Natural killer cell (primary cell): ENCODE measurements around the gene CDKAL1. TPM values are rescaled to one million over a fixed set of nuclear protein-coding genes. Genes with fewer than 3 reads are reported as not detected.

Experiments used
- ATAC-seq, 3 donors: fragments of 150-1000 bp in 2 of 3; fragments of 200-7000 bp in 1 of 3; cut with Tn5 transposase; 1 replicate in 1 of 3; 2 replicates in 2 of 3; pipeline ENCODE4 v1.10.0; 2021; ENCODE audit warnings: mild to moderate bottlenecking in 2 of 3, moderate library complexity in 2 of 3
- DNase-seq, 2 donors: peaks; one replicate each; pipeline versions ENCODE4 v3.0.0 to v3.0.0-alpha.2; 2013 to 2021; ENCODE audit warnings: mixed read lengths in 1 of 2
- H3K27ac ChIP-seq: one replicate; pipeline ENCODE4 v1.5.1; 2013; ENCODE audit warnings: mild to moderate bottlenecking, low read length
- H3K27me3 ChIP-seq: one replicate; pipeline ENCODE4 v1.6.1; 2013; ENCODE audit warnings: low read length; ENCODE audit not compliant: control insufficient read depth, insufficient read depth
- H3K36me3 ChIP-seq: one replicate; pipeline ENCODE4 v1.6.1; 2013; ENCODE audit warnings: low read length; ENCODE audit not compliant: control insufficient read depth, insufficient read depth
- H3K4me1 ChIP-seq: one replicate; pipeline ENCODE4 v1.6.1; 2013; ENCODE audit warnings: low read length; ENCODE audit not compliant: control insufficient read depth, insufficient read depth
- H3K4me3 ChIP-seq: one replicate; pipeline ENCODE4 v1.5.1; 2013; ENCODE audit warnings: low read length
- H3K9me3 ChIP-seq: one replicate; pipeline ENCODE4 v1.6.1; 2013; ENCODE audit warnings: low read length; ENCODE audit not compliant: control insufficient read depth, insufficient read depth
- H3K27ac Mint-ChIP-seq, 2 donors: one replicate each; pipeline ENCODE4 v1.8.0; 2022; ENCODE audit warnings: mild to moderate bottlenecking in 2 of 2, mixed read lengths in 2 of 2, moderate library complexity in 1 of 2
- H3K27me3 Mint-ChIP-seq, 2 donors: one replicate each; pipeline ENCODE4 v1.8.0; 2022; ENCODE audit warnings: low read depth in 2 of 2, mixed read lengths in 2 of 2
- H3K36me3 Mint-ChIP-seq: one replicate; pipeline ENCODE4 v1.8.0; 2022; ENCODE audit warnings: mixed read lengths
- H3K4me1 Mint-ChIP-seq, 2 donors: one replicate each; pipeline ENCODE4 v1.8.0; 2022; ENCODE audit warnings: mixed read lengths in 2 of 2
- H3K4me3 Mint-ChIP-seq: one replicate; pipeline ENCODE4 v1.8.0; 2022; ENCODE audit warnings: mild to moderate bottlenecking, moderate library complexity, mixed read lengths
- H3K9me3 Mint-ChIP-seq, 2 donors: one replicate each; pipeline ENCODE4 v1.8.0; 2022; ENCODE audit warnings: mixed read lengths in 2 of 2
- WGBS: methylation state at CpG from one replicate; pipeline ENCODE4 v1.1.7; 2013; ENCODE audit warnings: missing lambda C conversion rate; ENCODE audit not compliant: insufficient coverage; 5-methylcytosine and 5-hydroxymethylcytosine counted together
- intact Hi-C: fragments of 100-400 bp; cut with micrococcal nuclease; formaldehyde crosslinking; loops from one replicate; pipeline ENCODE4 v1.14.2; 2022
- total RNA-seq, 4 donors: library from RNA; stranded (reverse); fragments of 120-200 nt in 1 of 4; gene quantifications; one replicate each; pipeline versions ENCODE4 v1.2.3 to v1.2.4, GENCODE V29; 2013 to 2022
- TF ChIP-seq, protein P1 (sequence below): fragments of 200-600 bp; IDR thresholded peaks from one replicate; pipeline ENCODE4 v1.8.0; 2022; ENCODE audit warnings: antibody characterized with exemption

CDKAL1 gene
- total RNA-seq, 3 donors from 2014 or later (not counting 1 experiment from before 2014, with no cell fraction given), result 26.0 to 32.8 (median 28.9) TPM

GRCh38 chr6:21188505-21189223 is 654.4 kb downstream of the CDKAL1 start:
- TF ChIP-seq, protein P1, sequence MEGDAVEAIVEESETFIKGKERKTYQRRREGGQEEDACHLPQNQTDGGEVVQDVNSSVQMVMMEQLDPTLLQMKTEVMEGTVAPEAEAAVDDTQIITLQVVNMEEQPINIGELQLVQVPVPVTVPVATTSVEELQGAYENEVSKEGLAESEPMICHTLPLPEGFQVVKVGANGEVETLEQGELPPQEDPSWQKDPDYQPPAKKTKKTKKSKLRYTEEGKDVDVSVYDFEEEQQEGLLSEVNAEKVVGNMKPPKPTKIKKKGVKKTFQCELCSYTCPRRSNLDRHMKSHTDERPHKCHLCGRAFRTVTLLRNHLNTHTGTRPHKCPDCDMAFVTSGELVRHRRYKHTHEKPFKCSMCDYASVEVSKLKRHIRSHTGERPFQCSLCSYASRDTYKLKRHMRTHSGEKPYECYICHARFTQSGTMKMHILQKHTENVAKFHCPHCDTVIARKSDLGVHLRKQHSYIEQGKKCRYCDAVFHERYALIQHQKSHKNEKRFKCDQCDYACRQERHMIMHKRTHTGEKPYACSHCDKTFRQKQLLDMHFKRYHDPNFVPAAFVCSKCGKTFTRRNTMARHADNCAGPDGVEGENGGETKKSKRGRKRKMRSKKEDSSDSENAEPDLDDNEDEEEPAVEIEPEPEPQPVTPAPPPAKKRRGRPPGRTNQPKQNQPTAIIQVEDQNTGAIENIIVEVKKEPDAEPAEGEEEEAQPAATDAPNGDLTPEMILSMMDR, result no peak
- no peaks in the 10 kb centered on the region for H3K27me3 ChIP-seq
- no peaks in the 10 kb centered on the region for H3K9me3 ChIP-seq
- Mint-ChIP-seq H3K9me3 (no peaks in the 10 kb centered on the region), H3K4me1 (peaks cover 3 to 14% of the 10 kb centered on the region in 2 donors), H3K27ac (no peak overlapping the region), H3K4me3 (no peak overlapping the region), H3K36me3 (no peaks in the 10 kb centered on the region), H3K27me3 (no peaks in the 10 kb centered on the region)
- DNase-seq, result no peak
- intact Hi-C loops, result no loop called here
- H3K36me3 ChIP-seq, result no peaks in the 10 kb centered on the region
- no peaks in the 10 kb centered on the region for H3K4me1 ChIP-seq
- no peak for ATAC-seq
- WGBS, result 62% methylated on average over 8 of the region's 9 CpGs
- H3K4me3 ChIP-seq, result no peak overlapping the region
- no peak overlapping the region for H3K27ac ChIP-seq

GRCh38 chr6:21189759-21190158 is 655.5 kb downstream of the CDKAL1 start:
- no peak overlapping the region for H3K27ac ChIP-seq
- 86% methylated on average over 3 of the region's 4 CpGs for WGBS
- TF ChIP-seq, protein P1, result no peak
- Mint-ChIP-seq H3K9me3 (no peaks in the 10 kb centered on the region), H3K4me3 (no peak overlapping the region), H3K27ac (no peak overlapping the region), H3K4me1 (peaks cover 11 to 18% of the 10 kb centered on the region in 2 donors), H3K36me3 (no peaks in the 10 kb centered on the region), H3K27me3 (no peaks in the 10 kb centered on the region)
- H3K4me3 ChIP-seq, result no peak overlapping the region
- H3K36me3 ChIP-seq, result no peaks in the 10 kb centered on the region
- intact Hi-C loops, result no loop called here
- DNase-seq (no peak), ATAC-seq (no peak)
- H3K9me3 ChIP-seq, result no peaks in the 10 kb centered on the region
- no peaks in the 10 kb centered on the region for H3K27me3 ChIP-seq
- no peaks in the 10 kb centered on the region for H3K4me1 ChIP-seq

GRCh38 chr6:21190701-21191100 is 656.4 kb downstream of the CDKAL1 start:
- no peaks in the 10 kb centered on the region for H3K4me1 ChIP-seq
- Mint-ChIP-seq H3K9me3 (no peaks in the 10 kb centered on the region), H3K27me3 (no peaks in the 10 kb centered on the region), H3K27ac (no peak overlapping the region), H3K4me1 (peaks cover 11 to 18% of the 10 kb centered on the region in 2 donors), H3K4me3 (no peak overlapping the region), H3K36me3 (no peaks in the 10 kb centered on the region)
- no peaks in the 10 kb centered on the region for H3K9me3 ChIP-seq
- intact Hi-C loops, result no loop called here
- no peaks in the 10 kb centered on the region for H3K27me3 ChIP-seq
- no peak overlapping the region for H3K27ac ChIP-seq
- no peak for ATAC-seq
- TF ChIP-seq, protein P1, result no peak
- no CpG with 5 or more reads among the region's 2 CpGs for WGBS
- no peak overlapping the region for H3K4me3 ChIP-seq
- no peak for DNase-seq
- H3K36me3 ChIP-seq, result no peaks in the 10 kb centered on the region
